ENCODE data around the gene ELL2. TPM values are rescaled to one million over a fixed set of nuclear protein-coding genes. Genes with fewer than 3 reads are reported as not detected.

Gene ELL2
- total RNA-seq, 1 experiment from 2014 or later = 24.4 TPM

- POLR2A ChIA-PET = no interaction called here
- ATAC-seq (no peak), DNase-seq (ENCODE audit: low spot score) (no peak)
- Mint-ChIP-seq H3K4me3 (no peak overlapping the region), H3K27ac (no peak overlapping the region), H3K27me3 (ENCODE audit: low read depth) (no peaks in the 10 kb centered on the region), H3K4me1 (peaks cover 9% of the 10 kb centered on the region), H3K36me3 (no peaks in the 10 kb centered on the region), H3K9me3 (peaks cover 10% of the 10 kb centered on the region)
- no peak for TF ChIP-seq ZNF232 (CRISPR knock-in tag; IDR thresholded peaks at IDR 0.05)
- no peak for TF ChIP-seq IRF2 (CRISPR knock-in tag; IDR thresholded peaks at IDR 0.05; ENCODE audit: borderline replicate concordance, low read depth)
- TF ChIP-seq CDX4 (CRISPR knock-in tag; IDR thresholded peaks at IDR 0.05; ENCODE audit: borderline replicate concordance) = no peak
- TF ChIP-seq CBFB (CRISPR knock-in tag; IDR thresholded peaks at IDR 0.05; ENCODE audit: low read depth) = no peak
- TF ChIP-seq MLX (CRISPR knock-in tag; IDR thresholded peaks at IDR 0.05) = no peak
- TF ChIP-seq MYBL2 (CRISPR knock-in tag; IDR thresholded peaks at IDR 0.05) = no peak
- no peak for TF ChIP-seq TCF7 (CRISPR knock-in tag; IDR thresholded peaks at IDR 0.05; ENCODE audit: low read depth)
- no peak for TF ChIP-seq AFF4 (CRISPR knock-in tag; IDR thresholded peaks at IDR 0.05; ENCODE audit: borderline replicate concordance)
- no peak for TF ChIP-seq PRDM15 (CRISPR knock-in tag; IDR thresholded peaks at IDR 0.05)
- no peak for TF ChIP-seq ATF1 (CRISPR knock-in tag; IDR thresholded peaks at IDR 0.05)
- TF ChIP-seq GTF2I (CRISPR knock-in tag; conservative IDR thresholded peaks at IDR 0.05) = no peak
- TF ChIP-seq STAT6 (CRISPR knock-in tag; conservative IDR thresholded peaks at IDR 0.05; ENCODE audit: low read depth) = no peak
- TF ChIP-seq JAZF1 (CRISPR knock-in tag; IDR thresholded peaks at IDR 0.05) = no peak
- CTCF ChIA-PET = interaction anchor here (1.4 kb wide), 1 partner anchor 9 kb away, joined by 3 read pairs; no protein-coding TSS in a partner anchor
Measured at GRCh38 chr5:95868136-95868535, 93.5 kb downstream of the ELL2 start.

- Mint-ChIP-seq H3K36me3 (no peaks in the 10 kb centered on the region), H3K4me1 (peaks cover 15% of the 10 kb centered on the region), H3K9me3 (peaks cover 10% of the 10 kb centered on the region), H3K27me3 (ENCODE audit: low read depth) (no peaks in the 10 kb centered on the region), H3K4me3 (no peak overlapping the region), H3K27ac (no peak overlapping the region)
- DNase-seq (ENCODE audit: low spot score) = no peak
- POLR2A ChIA-PET = no interaction called here
- no peak for ATAC-seq
- CTCF ChIA-PET = no interaction called here
- no peak for TF ChIP-seq PRDM15 (CRISPR knock-in tag; IDR thresholded peaks at IDR 0.05)
- no peak for TF ChIP-seq ZNF121 (CRISPR knock-in tag; IDR thresholded peaks at IDR 0.05)
- no peak for TF ChIP-seq ELF4 (CRISPR knock-in tag; IDR thresholded peaks at IDR 0.05; ENCODE audit: low read depth)
- no peak for TF ChIP-seq STAT6 (CRISPR knock-in tag; conservative IDR thresholded peaks at IDR 0.05; ENCODE audit: low read depth)
- no peak for TF ChIP-seq EMX1 (CRISPR knock-in tag; IDR thresholded peaks at IDR 0.05)
Measured at GRCh38 chr5:95866435-95867040, 95.1 kb downstream of the ELL2 start.
